CD14-positive monocyte (primary cell): ENCODE results near the gene LIMS2. TPM values are rescaled to one million over a fixed set of nuclear protein-coding genes. Genes with fewer than 3 reads are reported as not detected.

Experiments used
- DNase-seq, 3 donors: peaks; one replicate each; pipeline ENCODE4 v3.0.0-alpha.2; 2011 to 2022
- H2AFZ ChIP-seq: 2 replicates; pipeline ENCODE4 v1.6.0; 2012; ENCODE audit warnings: mild to moderate bottlenecking, low read depth, low read length, inconsistent platforms; ENCODE audit not compliant: insufficient read depth, poor library complexity, severe bottlenecking
- H3K27ac ChIP-seq, 2 donors: 1 replicate in 1 of 2; 2 replicates in 1 of 2; pipeline ENCODE4 v1.5.1; 2012 to 2013; ENCODE audit warnings: low read length in 2 of 2, control low read depth in 1 of 2, inconsistent platforms in 1 of 2, low read depth in 1 of 2, mild to moderate bottlenecking in 1 of 2
- H3K27me3 ChIP-seq, 2 donors: one replicate each; pipeline versions ENCODE4 v1.6.0 to v1.6.1; 2011 to 2013; ENCODE audit warnings: low read length in 2 of 2; ENCODE audit not compliant: control insufficient read depth in 2 of 2, insufficient read depth in 2 of 2
- H3K36me3 ChIP-seq, 2 donors: replicated peaks in 1 of 2; 1 replicate in 1 of 2; 2 replicates in 1 of 2; pipeline versions ENCODE4 v1.5.1 to v1.6.1; 2012 to 2013; ENCODE audit warnings: low read length in 2 of 2, control low read depth in 1 of 2, inconsistent platforms in 1 of 2, mild to moderate bottlenecking in 1 of 2; ENCODE audit not compliant: insufficient read depth in 2 of 2, control insufficient read depth in 1 of 2
- H3K4me1 ChIP-seq, 2 donors: 1 replicate in 1 of 2; 2 replicates in 1 of 2; pipeline versions ENCODE4 v1.5.1 to v1.6.1; 2012 to 2013; ENCODE audit warnings: low read length in 2 of 2, control low read depth in 1 of 2, inconsistent platforms in 1 of 2, mild to moderate bottlenecking in 1 of 2, moderate library complexity in 1 of 2; ENCODE audit not compliant: insufficient read depth in 2 of 2, control insufficient read depth in 1 of 2
- H3K4me2 ChIP-seq: replicated peaks from 2 replicates; pipeline ENCODE3; 2012; ENCODE audit warnings: low read length, moderate library complexity, mild to moderate bottlenecking; ENCODE audit not compliant: poor library complexity, severe bottlenecking; ENCODE audit errors: extremely low read depth
- H3K4me3 ChIP-seq, 3 experiments: fragments of 200-600 bp in 1 of 3; sonication (generic) in 1 of 3; replicated peaks in 1 of 3; 1 replicate in 2 of 3; 2 replicates in 1 of 3; pipeline ENCODE4 v1.5.1; 2011 to 2013; ENCODE audit warnings: low read length in 3 of 3, mild to moderate bottlenecking in 3 of 3, control low read depth in 2 of 3, low read depth in 2 of 3, inconsistent platforms in 1 of 3, moderate library complexity in 1 of 3
- H3K79me2 ChIP-seq: 2 replicates; pipeline ENCODE4 v1.6.0; 2012; ENCODE audit warnings: mild to moderate bottlenecking, control low read depth, inconsistent platforms, low read length, moderate library complexity; ENCODE audit not compliant: insufficient read depth
- H3K9ac ChIP-seq: 2 replicates; pipeline ENCODE4 v1.6.0; 2017; ENCODE audit warnings: low read length, mild to moderate bottlenecking; ENCODE audit not compliant: insufficient read depth, poor library complexity, severe bottlenecking
- H3K9me3 ChIP-seq, 2 donors: replicated peaks in 1 of 2; 1 replicate in 1 of 2; 2 replicates in 1 of 2; pipeline versions ENCODE4 v1.5.1 to v1.6.1; 2012 to 2013; ENCODE audit warnings: low read length in 2 of 2, control low read depth in 1 of 2; ENCODE audit not compliant: control insufficient read depth in 1 of 2, insufficient read depth in 1 of 2
- H4K20me1 ChIP-seq: 2 replicates; pipeline ENCODE4 v1.6.0; 2012; ENCODE audit warnings: mild to moderate bottlenecking, low read length, control low read depth, moderate library complexity; ENCODE audit not compliant: insufficient read depth
- H3K27ac Mint-ChIP-seq, 7 donors: one replicate each; pipeline ENCODE4 v1.8.0; 2020; ENCODE audit warnings: mild to moderate bottlenecking in 7 of 7, mixed read lengths in 7 of 7, moderate library complexity in 6 of 7, inconsistent platforms in 2 of 7
- H3K27me3 Mint-ChIP-seq, 3 donors: one replicate each; pipeline ENCODE4 v1.8.0; 2021 to 2022; ENCODE audit warnings: low read depth in 3 of 3, mild to moderate bottlenecking in 3 of 3, mixed read lengths in 3 of 3, moderate library complexity in 3 of 3, inconsistent platforms in 1 of 3
- H3K36me3 Mint-ChIP-seq, 2 donors: one replicate each; pipeline ENCODE4 v1.8.0; 2020; ENCODE audit warnings: mixed read lengths in 2 of 2, inconsistent platforms in 1 of 2, mild to moderate bottlenecking in 1 of 2
- H3K4me1 Mint-ChIP-seq: one replicate; pipeline ENCODE4 v1.8.0; 2020; ENCODE audit warnings: mild to moderate bottlenecking, mixed read lengths
- H3K4me3 Mint-ChIP-seq, 2 donors: one replicate each; pipeline ENCODE4 v1.8.0; 2020; ENCODE audit warnings: mild to moderate bottlenecking in 2 of 2, mixed read lengths in 2 of 2, moderate library complexity in 1 of 2
- H3K9me3 Mint-ChIP-seq, 7 donors: one replicate each; pipeline ENCODE4 v1.8.0; 2020 to 2022; ENCODE audit warnings: mixed read lengths in 7 of 7, mild to moderate bottlenecking in 6 of 7, moderate library complexity in 6 of 7, inconsistent platforms in 2 of 7
- CTCF ChIP-seq: fragments of 200-600 bp; IDR thresholded peaks from one replicate; pipeline ENCODE4 v1.8.0; 2022; ENCODE audit warnings: antibody characterized with exemption, mild to moderate bottlenecking
- WGBS: methylation state at CpG from one replicate; pipeline ENCODE4 v1.1.5; 2013; ENCODE audit warnings: missing lambda C conversion rate; ENCODE audit not compliant: insufficient coverage; 5-methylcytosine and 5-hydroxymethylcytosine counted together
- intact Hi-C, 2 donors: fragments of 100-400 bp; cut with micrococcal nuclease; formaldehyde crosslinking; loops; one replicate each; pipeline versions ENCODE4 v1.15.0 to v1.15.1; 2023
- polyA plus RNA-seq, 3 donors: library from polyadenylated mRNA; depleted of rRNA in 1 of 3; unstranded in 2 of 3; stranded (reverse) in 1 of 3; fragments of 300-500 nt in 2 of 3; fragments of >200 nt in 1 of 3; fragmentation: Illumina TruSeq in 2 of 3; gene quantifications; 1 replicate in 2 of 3; 2 replicates in 1 of 3; pipeline ENCODE4 v1.2.3, GENCODE V29; 2012 to 2021

Gene LIMS2
- polyA plus RNA-seq, 3 donors, result 0.13 to 1.3 (median 0.23) TPM

DNA sequence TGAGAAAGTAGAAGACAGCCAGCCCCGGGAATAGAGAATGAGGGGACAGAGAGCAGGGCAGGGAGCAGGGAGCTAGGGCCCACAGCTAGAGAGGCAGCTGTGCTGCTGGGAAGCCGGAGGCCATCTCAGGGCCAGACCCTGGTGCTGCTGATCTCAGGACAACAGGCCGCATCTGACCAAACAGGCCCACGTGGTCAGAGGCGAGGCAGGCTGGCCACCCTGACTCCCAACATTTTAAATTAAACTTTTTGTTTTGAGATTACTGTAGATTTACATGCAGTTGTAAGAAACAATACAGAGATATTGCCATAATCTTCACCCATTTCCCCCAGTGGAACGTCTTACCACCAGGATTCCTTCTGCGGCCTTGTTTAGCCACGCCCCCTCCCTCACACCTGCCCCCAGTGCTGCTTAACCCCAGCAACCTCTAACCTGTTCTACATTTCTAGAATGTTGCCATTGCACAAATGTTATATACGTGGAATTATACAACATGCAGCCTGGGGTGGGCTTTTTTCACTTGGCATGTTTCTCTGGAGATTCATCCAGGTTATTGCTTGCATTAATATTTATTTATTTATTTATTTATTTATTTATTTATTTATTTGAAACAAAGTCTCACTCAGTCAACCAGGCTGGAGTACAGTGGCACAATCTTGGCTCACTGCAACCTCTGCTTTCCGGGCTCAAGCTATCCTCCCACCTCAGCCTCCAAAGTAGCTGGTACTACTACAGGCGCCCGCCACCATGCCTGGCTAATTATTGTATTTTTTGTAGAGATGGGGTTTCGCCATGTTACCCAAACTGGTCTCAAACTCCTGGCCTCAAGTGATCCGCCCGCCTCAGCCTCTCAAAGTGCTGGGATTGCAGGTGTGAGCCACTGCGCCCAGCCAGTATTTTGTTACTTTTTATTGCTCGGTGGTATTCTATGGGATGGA lies 78.0 kb downstream of the LIMS2 start:
- no peaks in the 10 kb centered on the region for H3K4me1 ChIP-seq
- no peak overlapping the region for H3K4me2 ChIP-seq
- H3K4me3 Mint-ChIP-seq, result no peak overlapping the region
- H3K27me3 ChIP-seq, result no peaks in the 10 kb centered on the region
- TF ChIP-seq CTCF, result no peak
- no peaks in the 10 kb centered on the region for H3K4me1 Mint-ChIP-seq
- H3K9me3 Mint-ChIP-seq, result peaks cover 0 to 5% (median 2%) of the 10 kb centered on the region in 7 donors
- H3K36me3 Mint-ChIP-seq, result no peaks in the 10 kb centered on the region
- H3K9ac ChIP-seq, result no peak overlapping the region
- H3K9me3 ChIP-seq, result peaks cover 0 to 2% of the 10 kb centered on the region in 2 donors
- no peak overlapping the region for H3K4me3 ChIP-seq
- WGBS, result 94% methylated on average over 9 of the region's 17 CpGs
- H3K27ac ChIP-seq, result no peak overlapping the region
- no peak overlapping the region for H2AFZ ChIP-seq
- no peaks in the 10 kb centered on the region for H4K20me1 ChIP-seq
- intact Hi-C loops, result no loop called here
- H3K79me2 ChIP-seq, result no peaks in the 10 kb centered on the region
- DNase-seq, result no peak
- no peak overlapping the region for H3K27ac Mint-ChIP-seq
- no peaks in the 10 kb centered on the region for H3K27me3 Mint-ChIP-seq
- H3K36me3 ChIP-seq, result no peaks in the 10 kb centered on the region

GRCh38 chr2:127596311-127597045 lies 78.9 kb downstream of the LIMS2 start:
- Histone ChIP-seq H4K20me1 (no peaks in the 10 kb centered on the region), H3K27me3 (no peaks in the 10 kb centered on the region), H3K4me2 (no peak overlapping the region), H3K79me2 (no peaks in the 10 kb centered on the region), H3K27ac (no peak overlapping the region), H3K9me3 (no peaks in the 10 kb centered on the region), H3K9ac (no peak overlapping the region), H3K4me1 (no peaks in the 10 kb centered on the region), H3K36me3 (no peaks in the 10 kb centered on the region), H2AFZ (no peak overlapping the region), H3K4me3 (no peak overlapping the region)
- intact Hi-C loops, result no loop called here
- peaks cover 0 to 2% (median 0%) of the 10 kb centered on the region in 7 donors for H3K9me3 Mint-ChIP-seq
- H3K36me3 Mint-ChIP-seq, result no peaks in the 10 kb centered on the region
- no peak for DNase-seq
- H3K27ac Mint-ChIP-seq, result no peak overlapping the region
- no peaks in the 10 kb centered on the region for H3K27me3 Mint-ChIP-seq
- H3K4me3 Mint-ChIP-seq, result no peak overlapping the region
- H3K4me1 Mint-ChIP-seq, result no peaks in the 10 kb centered on the region
- 94% methylated on average over 9 of the region's 14 CpGs for WGBS
- TF ChIP-seq CTCF, result no peak
